HG03039 (cell line): ENCODE data around the gene CDCP1.

ENCODE experiments used
- ATAC-seq: cut with Tn5 transposase; IDR thresholded peaks from one replicate; pipeline ENCODE4 v1.9.1; 2021; ENCODE audit warnings: mild to moderate bottlenecking, moderate library complexity; ENCODE audit not compliant: unreplicated experiment

CDCP1 gene

DNA sequence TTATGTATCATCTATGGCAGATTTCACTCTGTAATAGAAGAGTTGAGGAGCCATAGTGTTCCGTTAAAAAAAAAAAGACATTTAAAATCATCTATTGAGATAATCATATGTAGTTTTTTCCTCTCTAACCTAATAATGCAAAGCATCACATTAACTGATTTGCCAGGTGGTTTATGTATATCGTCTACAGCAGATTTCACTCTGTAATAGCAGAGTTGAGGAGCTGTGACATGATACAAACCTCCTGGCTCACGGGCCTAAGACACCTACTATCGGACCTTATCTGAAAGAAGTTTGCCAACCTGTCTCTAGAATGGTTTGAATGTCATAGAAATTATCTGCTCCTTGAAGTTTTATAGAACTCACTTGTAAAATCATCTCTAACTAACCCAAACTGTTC is 29.8 kb downstream of the CDCP1 start:
- ATAC-seq = no peak

DNA sequence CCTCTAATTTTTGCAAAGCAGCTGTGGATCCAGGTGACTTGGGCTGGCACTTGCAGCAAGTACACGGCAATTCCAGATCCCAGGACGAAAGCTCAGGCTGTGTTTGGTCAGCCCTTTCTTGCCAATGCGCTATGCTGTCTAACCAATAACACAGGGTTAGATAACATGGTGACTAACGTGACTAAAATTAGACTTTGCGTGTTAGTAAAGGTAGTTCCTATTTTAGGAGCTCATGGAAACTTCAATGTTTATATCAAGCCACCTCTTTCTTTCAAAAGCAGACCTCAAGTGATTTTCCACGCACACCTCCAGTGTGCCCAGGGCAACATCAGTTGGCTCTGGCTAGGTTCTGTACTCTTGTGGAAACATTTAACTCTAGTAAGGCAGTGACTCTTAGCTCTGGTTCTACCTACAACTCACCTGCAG is 32.5 kb downstream of the CDCP1 start:
- no peak for ATAC-seq

DNA sequence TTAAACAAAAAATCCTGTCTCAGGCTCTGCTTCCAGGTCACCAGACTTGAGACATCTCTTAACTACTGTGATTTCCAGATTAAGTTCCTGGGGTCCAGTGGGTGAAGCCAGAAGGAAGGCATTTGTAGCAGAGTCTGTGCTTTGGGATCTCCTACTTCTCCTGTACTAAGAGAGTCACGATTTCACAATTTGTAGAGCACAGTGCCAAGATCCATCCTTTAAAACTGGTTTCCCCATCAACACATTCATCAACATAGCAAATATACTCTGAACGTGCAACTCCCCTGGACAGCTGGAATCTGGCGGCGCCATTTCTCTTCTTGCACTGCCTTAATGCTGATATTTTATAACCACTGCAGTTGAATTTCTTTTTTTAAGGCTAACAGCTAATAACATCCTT is 33.2 kb downstream of the CDCP1 start:
- no peak for ATAC-seq

DNA sequence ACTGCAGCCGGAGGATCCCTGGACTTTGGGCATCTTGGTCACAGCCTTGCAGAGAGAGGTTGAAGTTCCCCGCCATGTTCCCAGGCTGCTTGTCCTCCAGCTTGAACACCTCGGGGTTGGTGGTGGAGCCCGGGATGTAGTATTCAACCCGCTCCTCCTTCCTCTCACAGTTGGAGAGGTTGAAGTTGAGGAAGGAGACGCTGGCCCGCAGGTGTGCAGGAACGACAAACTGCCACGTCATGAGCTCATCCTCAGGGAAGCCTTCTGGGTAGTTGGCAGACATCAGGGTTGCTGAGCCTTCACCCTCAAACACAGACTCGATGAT is 35.7 kb downstream of the CDCP1 start:
- ATAC-seq = no peak

GRCh38 chr3:45109771-45110508 is 36.2 kb downstream of the CDCP1 start:
- ATAC-seq = no peak

DNA sequence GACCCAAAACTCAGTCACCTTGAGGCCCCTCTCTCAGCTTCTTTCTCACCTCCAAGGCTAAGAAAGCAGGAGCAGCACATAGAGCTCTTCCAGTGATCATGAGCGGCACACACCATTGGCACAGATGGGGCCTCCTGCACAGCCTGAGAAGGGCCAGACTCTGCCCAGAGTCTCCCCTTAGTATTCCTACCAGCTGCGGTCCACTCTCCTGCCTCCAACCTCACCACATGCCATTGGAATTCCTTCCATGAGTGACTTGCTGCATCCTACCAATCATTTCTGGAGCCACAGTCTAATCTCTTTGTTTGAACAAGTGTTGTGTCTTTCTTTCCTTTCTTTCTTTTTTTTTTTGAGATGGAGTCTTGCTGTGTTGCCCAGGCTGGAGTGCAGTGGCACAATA is 39.3 kb downstream of the CDCP1 start:
- ATAC-seq = no peak

DNA sequence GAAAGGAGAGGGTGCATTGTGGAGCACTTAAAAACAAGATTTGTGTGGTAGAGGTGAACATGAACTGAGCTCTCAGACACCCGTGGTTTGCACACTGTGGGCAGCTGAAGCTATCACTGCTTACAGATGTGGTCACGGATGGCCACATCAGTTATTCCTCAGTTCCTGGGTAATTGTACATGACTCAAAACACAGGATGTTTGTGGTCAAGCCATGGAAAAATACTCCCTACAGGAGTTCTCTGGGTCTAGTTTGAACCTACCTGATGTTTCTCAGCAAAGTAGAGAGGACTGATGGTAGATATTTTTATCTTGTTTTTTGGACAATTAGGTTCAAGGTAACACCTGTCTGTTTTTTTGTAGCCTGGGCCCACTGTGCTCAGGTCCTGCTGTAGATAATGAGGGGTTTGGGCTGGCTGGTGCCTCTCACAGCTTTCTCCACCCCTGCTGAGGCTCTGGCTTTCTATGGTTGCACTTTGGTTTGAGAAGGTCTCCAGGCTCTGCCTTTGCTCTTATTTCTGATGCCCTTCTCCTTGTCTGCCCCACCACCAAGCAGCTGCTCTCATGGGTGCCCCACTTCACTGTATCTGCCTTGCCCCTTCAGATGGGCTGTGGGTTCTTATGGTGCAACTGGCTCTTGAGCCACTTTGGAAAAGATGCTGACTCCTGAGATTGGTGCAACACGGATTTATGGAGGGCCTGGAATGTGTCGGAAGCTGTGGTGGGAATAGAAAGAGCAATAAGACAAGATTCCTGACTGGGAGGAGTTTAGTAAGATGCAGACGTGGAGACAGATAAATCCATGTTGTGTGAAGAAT is 40.1 kb downstream of the CDCP1 start:
- no peak for ATAC-seq

- ATAC-seq = no peak
Observed at GRCh38 chr3:45104715-45105711, 41.2 kb downstream of the CDCP1 start.

DNA sequence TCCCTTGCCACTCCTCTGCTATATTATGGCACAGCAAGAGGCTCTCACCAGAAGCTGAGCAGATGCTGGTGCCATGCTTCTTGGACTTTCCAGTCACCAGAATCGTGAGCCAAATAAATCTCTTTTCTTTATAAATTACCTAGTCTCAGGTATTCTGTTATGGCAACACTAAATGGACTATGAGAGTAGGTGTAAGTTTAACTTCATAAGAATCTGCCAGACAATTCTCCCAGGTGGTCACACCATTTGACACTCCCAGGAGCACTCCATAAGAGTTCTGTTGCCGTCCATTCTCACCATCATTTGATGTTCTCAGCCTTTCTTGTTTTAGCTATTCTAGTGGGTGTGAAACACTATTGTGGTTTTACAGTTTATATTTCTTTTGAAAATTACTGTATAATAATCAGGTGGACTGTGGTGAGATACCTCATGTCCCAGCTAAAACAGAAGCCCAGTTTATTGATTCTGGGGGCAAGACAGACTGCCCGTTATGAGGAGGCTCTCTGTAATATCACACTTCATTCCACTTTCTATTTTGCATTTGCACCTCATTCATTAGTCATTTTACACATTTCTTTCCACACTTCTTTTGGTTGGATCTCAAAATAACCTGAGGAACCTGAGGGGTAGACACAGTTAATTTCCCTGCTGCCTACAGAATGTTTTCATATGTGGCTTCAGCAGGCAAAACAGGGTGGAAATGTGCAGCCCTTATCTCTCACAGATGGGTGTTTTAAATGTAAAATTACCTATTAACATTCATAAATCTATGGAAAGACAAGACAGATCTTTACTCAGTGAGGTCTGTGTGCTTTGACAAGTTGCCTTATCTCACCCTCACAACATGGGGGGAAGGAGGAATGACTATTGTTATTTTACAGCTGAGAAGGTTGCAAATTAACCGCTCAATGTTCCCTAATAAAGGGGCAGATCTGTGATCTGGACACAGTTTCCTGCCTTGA is 42.1 kb downstream of the CDCP1 start:
- ATAC-seq = no peak

DNA sequence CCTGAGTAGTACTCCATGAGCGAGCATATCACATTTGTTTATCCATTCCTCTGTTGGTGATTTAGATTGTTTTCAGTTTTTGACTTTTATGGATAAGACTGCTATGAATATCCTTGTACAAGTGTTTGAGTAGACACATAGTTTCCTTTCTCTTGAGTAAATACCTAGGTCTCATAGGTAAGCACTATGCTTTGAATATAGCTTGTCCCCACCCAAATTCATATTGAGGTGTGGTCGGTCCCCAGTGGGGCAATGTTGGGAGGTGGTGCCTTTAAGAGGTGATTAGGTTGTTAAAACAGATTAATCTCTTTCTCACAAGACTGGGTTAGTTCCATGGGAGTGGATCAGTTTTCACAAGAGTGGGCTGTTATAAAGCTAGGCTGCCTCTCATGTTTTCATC is 42.8 kb downstream of the CDCP1 start:
- ATAC-seq = no peak

- no peak for ATAC-seq
Observed at GRCh38 chr3:45100981-45101407, 45.2 kb downstream of the CDCP1 start.

- ATAC-seq = no peak
Observed at GRCh38 chr3:45098310-45098709, 47.9 kb downstream of the CDCP1 start.

DNA sequence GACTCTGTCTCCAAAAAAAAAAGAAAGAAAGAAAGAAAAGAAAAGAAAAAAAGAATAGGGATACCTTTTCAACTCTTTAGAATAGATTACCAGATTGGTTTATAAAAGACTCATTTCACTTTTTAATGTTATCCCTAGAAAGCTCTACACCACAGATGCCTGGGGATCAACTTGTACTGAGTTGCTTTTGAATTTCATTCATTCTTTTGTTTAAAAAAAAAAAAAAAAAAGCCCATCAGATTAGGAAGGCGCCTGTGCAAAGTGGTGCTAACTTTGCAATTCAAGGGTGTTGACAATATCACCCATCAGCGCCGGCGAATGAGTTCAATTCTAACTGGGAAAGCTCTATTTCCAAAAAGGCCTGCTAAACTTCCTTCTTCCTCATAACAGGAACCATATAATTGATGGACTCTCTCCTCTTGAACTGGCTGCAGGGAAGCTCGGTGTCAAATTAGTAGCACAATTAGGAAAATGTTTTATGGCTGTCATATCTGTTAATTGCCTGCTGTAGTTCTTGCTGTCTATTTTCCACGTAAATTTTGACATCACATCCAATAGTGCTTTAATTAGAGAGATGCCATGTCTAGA is 48.8 kb downstream of the CDCP1 start:
- no peak for ATAC-seq

DNA sequence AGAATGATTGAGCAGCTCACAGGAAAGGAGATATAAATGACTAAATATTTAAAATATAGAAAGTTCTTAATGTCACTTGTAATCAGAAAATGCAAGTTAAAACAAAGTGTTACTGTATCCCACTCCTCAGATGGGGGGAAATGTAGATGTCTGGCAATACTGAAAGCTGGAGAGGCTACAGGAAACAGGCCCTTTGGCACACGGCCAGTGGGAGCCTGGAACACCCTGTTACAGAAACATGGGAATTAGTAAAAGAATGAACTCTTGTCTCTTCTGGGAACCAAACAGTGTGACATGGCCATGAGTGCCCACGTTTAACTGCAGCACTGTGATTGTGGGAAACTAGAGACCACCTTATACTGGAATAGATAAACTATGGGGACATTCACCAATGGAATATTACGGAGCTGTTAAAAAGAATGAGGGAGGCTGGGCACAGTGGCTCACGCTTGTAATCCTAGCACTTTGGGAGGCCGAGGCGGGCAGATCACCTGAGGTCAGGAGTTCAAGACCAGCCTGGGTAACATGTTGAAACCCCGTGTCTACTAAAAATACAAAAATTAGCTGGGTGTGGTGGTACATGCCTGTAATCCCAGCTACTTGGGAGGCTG is 50.2 kb downstream of the CDCP1 start:
- ATAC-seq = no peak

GRCh38 chr3:45093176-45093575 is 53.0 kb downstream of the CDCP1 start:
- ATAC-seq = no peak

DNA sequence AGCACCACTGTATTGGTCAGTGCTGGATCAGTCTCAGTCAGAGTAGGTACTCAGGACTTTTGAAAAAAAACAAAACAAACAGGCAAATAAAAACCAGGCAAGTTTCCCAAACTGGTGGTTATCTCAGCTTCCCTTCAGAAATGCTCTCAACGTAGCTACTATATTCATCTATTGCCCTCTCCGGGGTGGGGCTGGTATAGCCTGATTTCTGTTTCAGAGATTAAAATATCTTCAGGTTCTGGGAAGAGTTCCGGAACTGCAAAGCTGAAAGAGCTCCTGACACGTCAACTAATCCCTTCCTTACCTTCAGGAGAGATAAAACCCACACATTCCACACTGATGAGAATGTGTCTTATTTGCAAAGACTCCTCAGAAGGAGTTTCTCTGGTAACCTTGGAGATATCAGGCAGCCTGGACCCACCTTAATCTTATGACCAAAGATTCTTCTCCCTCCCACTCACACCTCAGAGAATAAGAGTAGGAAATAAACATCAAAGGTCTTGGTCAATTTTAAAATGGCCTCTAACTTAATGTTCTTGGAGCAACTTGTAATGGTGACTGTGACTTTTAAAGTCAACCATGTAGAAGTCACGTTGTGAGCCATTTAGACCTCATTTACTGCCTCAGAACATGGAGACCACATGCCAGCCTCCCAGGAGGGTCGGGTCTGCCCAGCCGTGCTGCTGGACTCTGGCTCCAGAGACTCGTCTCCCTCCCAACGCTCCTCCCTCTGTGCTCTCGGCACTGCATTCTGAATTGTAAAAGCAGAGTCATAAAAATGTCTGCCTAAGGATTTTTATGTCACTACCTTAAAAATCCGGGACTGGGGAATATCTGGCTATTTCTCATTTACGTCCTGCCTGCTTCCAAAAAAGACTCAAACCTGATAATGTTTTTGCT is 53.8 kb downstream of the CDCP1 start:
- ATAC-seq = no peak

DNA sequence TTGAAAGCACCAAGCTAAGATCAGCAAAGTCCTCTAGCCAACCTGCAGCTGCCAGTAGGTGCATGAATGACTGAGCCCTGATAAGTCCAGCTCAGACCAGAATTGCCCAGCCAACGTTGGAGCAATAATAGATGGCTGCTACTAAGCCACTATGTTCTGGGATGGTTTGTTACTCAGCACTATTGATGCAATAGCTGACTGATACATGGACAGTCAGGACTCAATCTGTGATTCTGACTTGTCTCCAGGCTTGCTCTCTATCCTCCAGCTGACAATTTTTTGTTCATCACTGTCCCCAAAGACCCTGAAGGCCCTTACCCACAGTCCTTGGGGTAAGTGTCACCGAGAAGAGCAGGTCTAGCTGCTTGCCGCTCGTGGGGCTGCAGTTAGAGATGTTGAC is 55.3 kb downstream of the CDCP1 start:
- no peak for ATAC-seq
